Endothelial cell of umbilical vein (primary cell): ENCODE measurements around the gene PDK3. TPM values are rescaled to one million over a fixed set of nuclear protein-coding genes. Genes with fewer than 3 reads are reported as not detected.

Experiments
- BruUV-seq: library from RNA; stranded (reverse); fragments of 400-500 nt; replicated peaks from 2 replicates; lab custom pipeline; 2021; lab: Mats Ljungman, UMichigan
- CTCF ChIA-PET: fragments of 300-600, 350-600 bp; sonication (Branson Sonifier 250); formaldehyde crosslinking; loops from one replicate; lab custom pipeline; 2021; ENCODE audit warnings: antibody characterized with exemption, inconsistent platforms; lab: Charles Lee
- POLR2A ChIA-PET: fragments of 300-600, 350-600 bp; sonication (Branson Sonifier 250); formaldehyde crosslinking; loops from one replicate; lab custom pipeline; 2021; ENCODE audit warnings: antibody characterized with exemption, inconsistent platforms; lab: Charles Lee
- DNase-seq: peaks from one replicate; pipeline ENCODE4 v3.0.0-alpha.2; 2011; ENCODE audit warnings: low read depth, low spot score
- FAIRE-seq: peaks from 2 replicates; lab custom pipeline; 2011; peaks lifted over from hg19 to GRCh38; lab: Jason Lieb, UNC
- H2AFZ ChIP-seq: 2 replicates; pipeline ENCODE4 v1.6.0; 2012; ENCODE audit warnings: low read depth, low read length, control low read depth, inconsistent platforms
- H3K27ac ChIP-seq: 2 replicates; pipeline ENCODE4 v1.5.1; 2011; ENCODE audit warnings: low read depth, mild to moderate bottlenecking, control low read depth, low read length, moderate library complexity; ENCODE audit not compliant: insufficient read depth
- H3K27me3 ChIP-seq, 2 experiments: 2 replicates each; pipeline versions ENCODE4 v1.6.0 to v1.6.1; 2011; ENCODE audit warnings: low read length in 2 of 2, mixed read lengths in 1 of 2; ENCODE audit not compliant: control insufficient read depth in 2 of 2, insufficient read depth in 2 of 2
- H3K36me3 ChIP-seq, 2 experiments: 2 replicates in 1 of 2; 3 replicates in 1 of 2; pipeline ENCODE4 v1.5.1; 2011; ENCODE audit warnings: low read length in 2 of 2, mild to moderate bottlenecking in 1 of 2, moderate library complexity in 1 of 2; ENCODE audit not compliant: control insufficient read depth in 2 of 2, insufficient read depth in 2 of 2; ENCODE audit errors: extremely low read depth in 1 of 2
- H3K4me1 ChIP-seq: 3 replicates; pipeline ENCODE4 v1.5.1; 2011; ENCODE audit warnings: mild to moderate bottlenecking, low read length; ENCODE audit not compliant: control insufficient read depth, insufficient read depth; ENCODE audit errors: extremely low read depth
- H3K4me2 ChIP-seq: 2 replicates; pipeline ENCODE4 v1.6.1; 2011; ENCODE audit warnings: low read length, control low read depth, mixed read lengths; ENCODE audit not compliant: insufficient read depth
- H3K4me3 ChIP-seq, 3 experiments: fragments of 200-600 bp in 1 of 3; sonication (generic), shearing (Covaris generic) in 1 of 3; replicated peaks in 1 of 3; 2 replicates each; pipeline ENCODE4 v1.5.1; 2011 to 2016; ENCODE audit warnings: control low read depth in 3 of 3, low read length in 3 of 3, mild to moderate bottlenecking in 2 of 3, inconsistent platforms in 1 of 3, low read depth in 1 of 3, moderate library complexity in 1 of 3; ENCODE audit not compliant: insufficient read depth in 1 of 3
- H3K79me2 ChIP-seq: 2 replicates; pipeline ENCODE4 v1.6.0; 2012; ENCODE audit warnings: low read length, inconsistent platforms; ENCODE audit not compliant: control insufficient read depth, insufficient read depth
- H3K9ac ChIP-seq: replicated peaks from 2 replicates; pipeline ENCODE3; 2011; ENCODE audit warnings: low read length, control low read depth; ENCODE audit not compliant: insufficient read depth; ENCODE audit errors: extremely low read depth
- H3K9me1 ChIP-seq: replicated peaks from 3 replicates; pipeline ENCODE4 v1.6.0; 2011; ENCODE audit warnings: mild to moderate bottlenecking, low read length; ENCODE audit not compliant: control insufficient read depth, insufficient read depth; ENCODE audit errors: extremely low read depth
- H3K9me3 ChIP-seq: replicated peaks from 2 replicates; pipeline ENCODE4 v1.5.1; 2012; ENCODE audit warnings: low read length, inconsistent platforms; ENCODE audit not compliant: control insufficient read depth, insufficient read depth
- H4K20me1 ChIP-seq: replicated peaks from 2 replicates; pipeline ENCODE3; 2011; ENCODE audit warnings: mild to moderate bottlenecking, low read length; ENCODE audit not compliant: control insufficient read depth, insufficient read depth; ENCODE audit errors: extremely low read depth
- CTCF ChIP-seq, 2 donors: IDR thresholded peaks; 1 replicate in 1 of 2; 2 replicates in 1 of 2; pipeline ENCODE4 v1.5.1; 2011; ENCODE audit warnings: low read length in 2 of 2, mild to moderate bottlenecking in 2 of 2, moderate library complexity in 2 of 2, control low read depth in 1 of 2, inconsistent platforms in 1 of 2, low read depth in 1 of 2; ENCODE audit not compliant: insufficient read depth in 1 of 2; ENCODE audit errors: extremely low read depth in 1 of 2
- EZH2 ChIP-seq: IDR thresholded peaks from 2 replicates; pipeline ENCODE4 v1.6.1; 2012; ENCODE audit warnings: borderline replicate concordance, low read depth, mild to moderate bottlenecking, moderate library complexity, low read length, inconsistent platforms; ENCODE audit not compliant: severe bottlenecking
- FOS ChIP-seq: IDR thresholded peaks from 2 replicates; pipeline ENCODE4 v1.6.1; 2011; ENCODE audit warnings: mild to moderate bottlenecking, low read length, moderate library complexity, borderline replicate concordance; ENCODE audit not compliant: insufficient read depth
- GATA2 ChIP-seq: IDR thresholded peaks from 2 replicates; pipeline ENCODE4 v1.7.0; 2011; ENCODE audit warnings: low read depth, mild to moderate bottlenecking, moderate library complexity, mixed read lengths, low read length; ENCODE audit not compliant: insufficient read length, insufficient read depth
- JUN ChIP-seq: IDR thresholded peaks from 2 replicates; pipeline ENCODE4 v1.6.1; 2011; ENCODE audit warnings: borderline replicate concordance, low read depth; ENCODE audit not compliant: insufficient read length, insufficient read depth
- MYC ChIP-seq: IDR thresholded peaks from one replicate; pipeline ENCODE4 v1.6.1; 2011; ENCODE audit warnings: mild to moderate bottlenecking, low read depth, low read length
- POLR2A ChIP-seq: IDR thresholded peaks from 2 replicates; pipeline ENCODE4 v1.6.1; 2012; ENCODE audit warnings: low read depth, mild to moderate bottlenecking, control low read depth, low read length
- POLR2AphosphoS5 ChIP-seq: IDR thresholded peaks from 2 replicates; pipeline ENCODE4 v1.6.1; 2012; ENCODE audit warnings: low read depth, mild to moderate bottlenecking, control low read depth, low read length, moderate library complexity; ENCODE audit not compliant: insufficient read depth
- dilution Hi-C: fragments of 300-500 bp; cut with MboI; formaldehyde crosslinking; loops from one replicate; pipeline ENCODE4 v1.15.0; 2019; ENCODE audit warnings: low sequenced_read_pairs; ENCODE audit not compliant: extremely low pct_ligation_motif_present
- intact Hi-C: fragments of 100-400 bp; cut with micrococcal nuclease; formaldehyde crosslinking; loops from one replicate; pipeline ENCODE4 v1.10.0; 2022
- polyA plus RNA-seq, 4 experiments: library from polyadenylated mRNA; depleted of rRNA in 3 of 4; stranded (reverse) in 3 of 4; unstranded in 1 of 4; fragments of >200 nt; gene quantifications; 2 replicates each; pipeline versions ENCODE4 v1.2.1 to v1.2.3, GENCODE V29; 2011 to 2012; ENCODE audit warnings: missing spikeins in 1 of 4
- total RNA-seq: library from RNA; stranded (reverse); gene quantifications from 2 replicates; pipeline ENCODE4 v1.2.3, GENCODE V29; 2021
- TF ChIP-seq, protein P1 (sequence below): IDR thresholded peaks from 2 replicates; pipeline ENCODE4 v1.6.1; 2011; ENCODE audit not compliant: insufficient read depth, insufficient read length

PDK3 gene
- total and polyA plus RNA-seq, 2 donors (not counting 3 experiments of a cell fraction or from before 2014, with no cell fraction given) = 3.0 to 5.9 TPM

DNA sequence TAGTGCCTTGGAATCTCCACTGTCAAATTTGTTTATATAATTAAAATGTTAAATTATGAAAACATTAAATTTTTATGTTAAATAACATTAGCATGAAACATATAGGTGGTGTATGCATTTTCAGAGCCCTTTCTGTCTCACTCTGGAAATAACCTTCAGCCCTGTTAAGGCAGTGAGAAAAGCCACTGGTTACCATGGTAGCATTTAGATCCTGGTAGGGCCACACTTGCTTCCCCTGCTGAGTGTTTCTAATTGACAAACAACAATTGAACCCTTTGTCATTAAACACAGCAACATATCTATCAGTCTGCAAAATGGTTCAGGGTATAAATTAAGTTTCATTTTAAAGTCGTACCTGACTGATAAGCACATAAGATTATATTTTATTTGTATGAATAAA lies 63.5 kb downstream of the PDK3 start:
- H3K4me2 ChIP-seq = no peak overlapping the region
- no peak overlapping the region for H3K4me3 ChIP-seq
- no peaks in the 10 kb centered on the region for H3K79me2 ChIP-seq
- no peaks in the 10 kb centered on the region for H3K4me1 ChIP-seq
- DNase-seq = no peak
- ChIA-PET CTCF (no interaction called here), POLR2A (no interaction called here)
- H4K20me1 ChIP-seq = no peaks in the 10 kb centered on the region
- no peak overlapping the region for H3K27ac ChIP-seq
- H3K27me3 ChIP-seq = no peaks in the 10 kb centered on the region
- H2AFZ ChIP-seq = no peak overlapping the region
- H3K9ac ChIP-seq = no peak overlapping the region
- no TSS peak for BruUV-seq
- no peak for TF ChIP-seq JUN
- TF ChIP-seq, protein P1, sequence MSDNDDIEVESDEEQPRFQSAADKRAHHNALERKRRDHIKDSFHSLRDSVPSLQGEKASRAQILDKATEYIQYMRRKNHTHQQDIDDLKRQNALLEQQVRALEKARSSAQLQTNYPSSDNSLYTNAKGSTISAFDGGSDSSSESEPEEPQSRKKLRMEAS = no peak
- no peak for TF ChIP-seq POLR2A
- TF ChIP-seq CTCF (IDR thresholded peaks at IDR 0.05; ENCODE audit: extremely low read depth in 1 of 2, insufficient read depth in 1 of 2, low read depth in 1 of 2, low read length in 2 of 2) = no peak
- no peak for TF ChIP-seq POLR2AphosphoS5
- TF ChIP-seq GATA2 = no peak
- no peak for TF ChIP-seq EZH2
- no peak for TF ChIP-seq MYC
- TF ChIP-seq FOS = no peak
- intact Hi-C loops (no loop called here), dilution Hi-C loops (no loop called here)
- no peak for FAIRE-seq
- no peaks in the 10 kb centered on the region for H3K9me3 ChIP-seq
- no peaks in the 10 kb centered on the region for H3K9me1 ChIP-seq
- H3K36me3 ChIP-seq = no peaks in the 10 kb centered on the region
